GM19043 (cell line): ENCODE measurements around the gene TMBIM4.
"Not testable (repeated sequence)": the region's sequence is repeated elsewhere in the genome, so short reads cannot be mapped to it uniquely, and the experiment has no call there.

Experiments
- ATAC-seq: cut with Tn5 transposase; IDR thresholded peaks from one replicate; pipeline ENCODE4 v1.9.1; 2021; ENCODE audit warnings: low read depth; ENCODE audit not compliant: unreplicated experiment

TMBIM4 gene

DNA sequence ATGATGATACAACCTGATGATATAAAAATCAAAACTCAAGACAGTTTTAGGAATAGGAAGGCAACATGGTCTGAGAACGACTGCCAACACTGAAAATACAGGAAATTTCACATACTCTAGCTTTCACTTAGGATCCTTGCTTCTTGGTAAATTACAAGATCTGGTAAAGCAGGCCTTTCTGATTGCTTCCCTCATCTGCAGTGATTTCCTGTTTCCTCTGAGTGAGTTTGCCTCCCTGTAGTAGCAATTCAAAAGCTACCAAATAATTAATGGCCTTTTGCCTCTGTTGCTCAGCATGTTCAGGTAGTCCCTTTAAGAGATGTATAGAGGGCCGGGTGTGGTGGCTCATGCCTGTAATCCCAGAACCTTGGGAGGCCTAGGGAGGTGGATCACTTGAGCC is 17.2 kb upstream of the TMBIM4 start:
- ATAC-seq: no peak

DNA sequence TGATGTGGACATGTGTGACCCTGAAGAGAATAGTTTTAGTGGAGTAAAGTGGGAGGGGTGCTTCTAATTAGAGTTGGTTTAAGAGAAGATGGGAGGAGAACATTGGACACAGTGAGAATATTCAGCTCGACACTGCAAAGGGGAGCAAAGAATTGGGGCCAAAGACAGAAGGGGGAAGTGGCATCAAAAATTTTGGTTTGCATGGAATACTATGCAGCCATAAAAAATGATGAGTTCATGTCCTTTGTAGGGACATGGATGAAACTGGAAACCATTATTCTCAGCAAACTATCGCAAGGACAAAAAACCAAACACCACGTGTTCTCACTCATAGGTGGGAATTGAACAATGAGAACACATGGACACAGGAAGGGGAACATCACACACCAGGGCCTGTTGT is 15.0 kb upstream of the TMBIM4 start:
- not testable (repeated sequence) for ATAC-seq

DNA sequence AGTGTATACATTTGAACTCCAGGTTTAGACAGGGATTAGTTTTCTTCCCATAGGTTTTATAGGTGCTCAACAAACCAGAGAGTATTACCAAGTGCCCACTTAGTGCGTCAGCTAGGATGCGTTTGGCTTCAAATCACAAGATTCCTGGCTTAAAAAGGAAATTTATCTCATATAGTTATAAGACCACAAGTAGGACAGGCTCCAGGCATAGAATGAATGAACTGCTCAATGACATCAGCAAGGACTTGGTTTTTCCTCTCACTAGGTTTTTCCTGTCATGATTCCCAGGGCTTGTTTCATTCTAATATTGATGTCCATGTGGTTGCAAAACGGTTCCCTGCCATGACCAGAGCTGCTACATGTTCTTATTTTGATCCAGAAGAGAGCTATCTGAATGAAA is 13.2 kb upstream of the TMBIM4 start:
- no peak for ATAC-seq

DNA sequence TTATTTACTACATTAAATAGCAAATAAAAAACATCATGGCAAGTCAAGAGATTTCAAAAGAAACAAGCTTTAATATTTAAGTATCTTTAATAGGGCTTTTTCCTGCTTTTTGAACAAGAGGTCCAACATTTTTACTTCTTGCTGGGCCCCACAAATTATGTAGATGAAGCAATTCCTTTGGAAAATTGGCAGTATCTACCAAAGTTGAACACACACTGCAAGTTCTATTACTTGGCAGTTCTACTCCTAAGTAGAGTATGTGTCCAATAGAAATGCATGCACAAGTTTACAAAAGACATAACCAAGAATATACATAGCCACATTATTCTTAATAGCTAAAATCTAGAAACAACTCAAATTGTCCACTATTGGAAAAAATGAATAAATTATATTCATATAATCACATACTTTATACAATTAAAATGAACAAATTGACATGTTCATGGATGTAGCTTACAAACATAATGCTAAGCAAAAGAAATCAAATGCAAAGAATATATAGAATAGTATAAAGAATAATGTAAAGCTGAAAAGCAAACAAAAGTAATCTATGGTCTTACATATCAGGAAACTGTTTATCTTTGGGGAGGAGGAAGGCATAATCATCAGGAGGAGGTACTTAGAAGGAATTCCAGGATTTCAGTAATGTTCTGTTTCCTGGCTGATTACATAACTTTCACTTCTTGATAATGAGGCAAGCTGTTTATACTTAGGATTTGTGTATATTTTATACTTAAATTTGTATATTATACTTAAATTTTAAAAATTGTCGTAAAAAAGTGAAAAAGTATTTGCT is 6.5 kb upstream of the TMBIM4 start:
- no peak for ATAC-seq

GRCh38 chr12:66174391-66175325 is 4.9 kb upstream of the TMBIM4 start:
- not testable (repeated sequence) for ATAC-seq

DNA sequence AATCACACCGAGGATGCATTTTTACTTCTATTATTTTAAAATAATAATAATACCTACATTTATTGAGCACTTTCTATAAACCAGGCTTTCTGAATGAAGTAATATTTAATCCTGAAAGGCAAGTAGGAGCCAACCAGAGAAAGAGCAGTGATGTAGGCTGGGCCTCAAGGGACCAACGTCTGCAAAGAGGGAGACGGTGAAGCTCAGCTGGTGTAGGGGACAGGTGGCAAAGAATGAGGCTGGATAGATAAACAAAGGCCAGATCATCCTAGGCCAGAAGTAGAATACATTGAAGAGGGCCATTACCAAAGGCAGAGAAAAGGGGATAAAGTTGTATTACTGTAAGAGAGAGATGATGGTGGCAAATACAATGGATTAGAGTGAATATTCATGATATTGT is 810 bp upstream of the TMBIM4 start:
- no peak for ATAC-seq

DNA sequence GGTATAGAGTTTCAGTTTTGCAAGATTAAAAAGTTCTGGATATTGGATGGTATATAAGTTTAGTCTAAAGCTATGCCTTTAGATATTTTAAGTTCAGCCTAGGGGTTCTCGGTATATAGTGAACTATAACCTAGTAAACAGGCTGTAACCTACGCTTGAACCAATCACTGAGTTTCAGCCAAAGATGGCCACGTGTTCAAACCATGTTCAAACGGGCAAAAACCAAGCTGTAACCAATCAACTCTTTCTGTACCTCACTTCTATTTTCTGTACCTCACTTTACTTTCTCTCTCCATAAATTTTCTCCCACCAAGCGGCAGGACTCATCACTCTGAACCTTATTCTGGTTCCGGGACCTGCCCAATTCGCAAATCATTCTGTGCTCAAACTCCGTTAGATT is 1.4 kb downstream of the TMBIM4 start:
- no peak for ATAC-seq

DNA sequence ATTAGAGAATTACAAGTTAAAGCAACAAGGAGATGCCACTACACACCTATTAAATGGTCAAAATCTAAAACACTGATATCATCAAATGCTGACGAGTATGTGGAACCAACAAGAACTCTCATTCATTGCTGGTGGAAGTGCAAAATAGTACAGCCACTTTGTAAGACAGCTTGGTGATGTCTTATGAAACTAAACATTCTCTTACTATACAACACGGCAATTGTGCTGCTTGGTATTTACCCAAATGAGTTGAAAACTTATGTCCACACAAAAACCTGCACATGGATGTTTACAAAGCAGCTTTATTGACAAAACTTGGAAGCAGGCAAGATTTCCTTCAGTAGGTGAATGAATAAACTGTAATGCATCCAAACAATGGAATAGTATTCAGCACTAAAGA is 3.2 kb downstream of the TMBIM4 start:
- ATAC-seq: no peak

DNA sequence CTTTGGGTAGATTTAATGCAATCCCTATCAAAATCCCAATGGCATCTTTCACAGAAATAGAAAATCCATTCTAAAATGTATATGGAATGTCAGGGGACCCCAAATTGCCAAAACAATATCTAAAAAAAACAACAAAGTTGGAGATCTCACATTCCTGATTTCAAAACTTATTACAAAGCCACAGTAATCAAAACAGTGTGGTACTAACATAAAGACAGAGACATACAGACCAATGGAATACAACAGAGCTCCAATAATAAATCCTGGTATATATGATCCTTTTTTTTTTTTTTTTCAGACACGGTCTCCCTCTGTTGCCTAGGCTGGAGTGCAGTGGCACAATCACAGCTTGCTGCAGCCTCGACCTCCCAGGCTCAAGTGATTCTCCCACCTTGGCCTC is 4.7 kb downstream of the TMBIM4 start:
- no peak for ATAC-seq

GRCh38 chr12:66164349-66164821 is 5.4 kb downstream of the TMBIM4 start:
- ATAC-seq: no peak

- no peak for ATAC-seq
These were observed 6.5 kb downstream of the TMBIM4 start for GRCh38 chr12:66163289-66163688.

DNA sequence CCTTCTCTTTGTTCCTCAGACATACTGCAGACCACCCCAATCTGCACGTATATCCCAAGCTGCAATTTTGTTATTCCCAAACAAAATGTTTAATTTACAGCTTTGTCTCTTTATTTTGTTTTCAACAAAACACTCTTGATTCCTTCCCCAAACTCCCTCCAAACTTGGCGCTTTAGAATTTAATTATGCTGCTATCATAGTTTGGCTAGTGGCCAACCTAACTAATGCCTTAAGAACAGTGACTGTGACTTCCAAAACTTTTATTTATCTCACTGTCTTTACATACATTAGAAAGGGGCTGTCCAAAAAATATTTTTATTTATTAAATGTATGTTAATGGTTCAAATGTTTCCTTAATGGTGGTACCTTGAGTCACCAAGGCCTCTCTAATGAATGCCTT is 7.1 kb downstream of the TMBIM4 start:
- no peak for ATAC-seq

DNA sequence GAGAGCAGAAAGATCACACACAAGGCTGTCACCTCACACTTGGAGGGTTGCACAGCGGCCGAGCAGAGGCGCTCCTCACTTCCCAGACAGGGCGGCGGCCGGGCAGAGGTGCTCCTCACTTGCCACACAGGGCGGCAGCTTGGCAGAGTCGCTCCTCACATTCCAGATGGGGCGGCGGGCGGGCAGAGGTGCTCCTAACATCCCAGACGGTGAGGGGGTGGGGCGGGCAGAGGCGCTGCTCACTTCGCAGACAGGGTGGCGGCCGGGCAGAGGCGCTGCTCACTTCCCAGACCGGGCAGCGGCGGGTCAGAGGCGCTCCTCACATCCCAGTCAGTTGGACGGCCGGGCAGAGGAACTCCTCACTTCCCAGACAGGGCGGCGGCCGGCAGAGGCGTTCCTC is 9.1 kb downstream of the TMBIM4 start:
- no peak for ATAC-seq

DNA sequence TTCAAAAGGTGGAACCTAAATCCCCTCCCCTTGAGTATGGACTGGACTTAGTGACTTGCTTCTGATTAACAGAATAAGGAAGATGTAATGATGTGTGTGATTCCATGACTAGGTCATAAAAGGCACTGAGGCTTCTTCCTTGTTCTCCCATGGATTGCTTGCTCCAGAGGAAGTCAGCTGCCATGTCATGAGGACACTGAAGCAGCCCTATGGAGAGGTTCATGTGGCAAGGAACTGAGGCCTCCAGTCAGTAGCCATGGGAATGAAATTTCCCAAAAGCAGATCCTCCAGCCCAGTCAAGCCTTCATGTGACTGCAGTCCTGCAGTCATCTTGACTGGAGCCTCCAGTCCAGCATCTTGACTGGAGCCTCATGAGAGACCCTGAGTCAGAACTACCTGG is 10.7 kb downstream of the TMBIM4 start:
- no peak for ATAC-seq

DNA sequence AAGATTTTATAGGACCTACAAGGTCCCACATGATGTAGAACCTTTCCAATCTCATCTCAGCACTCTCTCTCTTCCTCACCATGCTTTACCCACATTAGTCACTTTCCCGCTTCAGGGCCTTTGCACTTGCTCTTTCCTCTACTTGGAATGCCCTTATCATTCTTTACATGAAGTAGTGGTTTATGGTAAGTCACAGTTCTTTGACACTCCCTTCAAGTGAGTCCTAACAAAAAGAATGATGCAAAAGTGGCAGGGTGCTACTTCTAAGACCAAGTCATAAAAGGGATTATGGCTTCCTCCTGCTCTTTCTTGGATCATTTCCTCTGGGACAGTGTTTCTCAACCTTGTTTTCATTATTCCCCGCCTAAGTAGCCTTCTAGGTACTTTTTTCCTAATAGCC is 13.1 kb downstream of the TMBIM4 start:
- no peak for ATAC-seq

GRCh38 chr12:66154776-66155175 is 15.0 kb downstream of the TMBIM4 start:
- ATAC-seq: no peak

DNA sequence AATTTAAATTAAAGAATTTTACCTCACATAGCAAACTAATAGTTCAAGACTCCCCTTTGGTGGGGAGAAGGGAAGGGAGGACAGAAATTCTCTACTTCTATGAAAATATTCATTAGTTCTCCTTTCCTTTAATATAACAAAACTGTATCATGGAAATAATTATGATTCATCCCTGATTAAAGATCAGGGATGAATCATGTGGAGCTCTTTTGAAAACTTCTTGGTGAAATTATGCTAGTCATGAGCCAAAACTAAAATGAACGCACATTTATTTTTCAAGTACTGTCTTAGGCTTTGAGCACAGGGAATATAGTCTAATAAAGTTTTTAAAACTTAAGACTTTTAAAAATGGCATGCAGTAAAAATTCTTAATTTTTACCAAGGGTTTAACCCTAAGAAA is 17.1 kb downstream of the TMBIM4 start:
- ATAC-seq: no peak

DNA sequence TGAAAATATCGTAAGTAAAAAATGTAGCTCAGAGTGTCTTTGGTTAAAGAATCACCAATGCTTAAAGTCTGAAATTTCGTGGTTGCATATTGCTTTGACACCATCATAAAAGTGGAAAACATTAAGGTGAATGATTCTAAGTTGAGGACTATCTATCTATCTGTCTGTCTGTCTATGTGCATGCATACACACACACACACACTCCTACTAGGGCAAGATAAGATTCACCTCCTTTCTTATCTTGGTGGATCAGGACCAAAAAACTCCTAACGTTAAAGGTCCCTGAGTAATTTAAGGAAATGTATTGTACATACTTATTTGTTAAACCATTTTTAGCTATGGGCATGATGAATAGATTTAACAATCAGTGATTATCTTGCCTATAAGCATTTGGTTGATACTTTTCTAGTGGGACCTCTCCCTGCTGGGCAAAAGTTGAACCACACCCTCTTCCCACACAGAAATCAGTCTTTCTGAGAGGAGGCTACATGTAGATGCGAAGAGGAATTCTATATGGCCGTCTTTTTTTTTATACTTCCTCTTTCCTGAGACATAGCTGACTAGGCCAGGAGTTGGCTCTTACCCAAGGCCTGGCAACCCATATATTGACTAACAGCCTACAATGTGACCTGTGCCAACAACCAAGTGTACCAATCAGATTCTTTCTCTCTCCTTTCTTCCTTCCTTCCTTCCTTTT is 19.9 kb downstream of the TMBIM4 start:
- ATAC-seq: no peak

GRCh38 chr12:66144791-66145754 is 24.7 kb downstream of the TMBIM4 start:
- ATAC-seq: no peak

DNA sequence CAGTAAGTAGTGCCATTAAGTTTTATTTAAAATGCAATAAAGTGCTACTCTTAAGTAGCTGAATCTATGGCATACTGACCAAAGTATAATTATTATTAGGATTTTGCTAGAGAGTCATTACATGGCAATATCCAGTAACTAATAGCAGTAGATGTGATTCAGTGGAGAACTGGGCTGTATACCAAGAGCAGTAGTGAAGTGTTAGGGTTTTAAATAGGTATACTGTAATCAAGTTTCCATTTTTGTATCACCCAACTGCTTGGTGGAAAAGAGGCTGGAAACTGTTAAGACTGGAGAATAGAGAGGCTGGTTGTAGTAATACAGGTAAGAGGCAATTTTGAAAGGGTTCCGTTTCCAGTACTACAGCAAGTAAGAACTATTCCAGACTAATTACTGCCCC is 25.9 kb downstream of the TMBIM4 start:
- ATAC-seq: no peak
